ENCODE results near the gene IP6K2. TPM values are rescaled to one million over a fixed set of nuclear protein-coding genes. Genes with fewer than 3 reads are reported as not detected.

IP6K2 gene
- total and polyA plus RNA-seq, 2 donors from 2014 or later, result 69.4 to 112 TPM

DNA sequence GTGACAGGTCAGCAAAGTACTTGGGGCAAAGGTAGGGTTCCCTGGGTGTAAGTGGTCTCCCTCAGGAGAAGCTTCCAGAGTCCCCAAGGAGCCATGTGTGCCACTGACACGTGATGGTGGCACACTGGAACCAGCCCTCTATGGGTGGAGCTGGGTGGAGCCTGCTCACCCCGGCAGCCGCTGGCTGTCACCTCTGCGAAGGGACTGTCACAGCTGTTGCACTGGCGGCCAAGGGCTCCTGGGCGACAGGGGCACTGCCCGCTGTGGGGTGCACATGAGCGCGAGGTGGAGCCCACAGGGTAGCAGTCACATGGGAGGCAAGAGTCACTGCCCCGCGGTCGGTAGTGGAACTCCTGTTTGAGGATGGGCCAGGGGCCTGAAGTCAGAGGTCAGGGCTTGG, 66.3 kb downstream of the IP6K2 start:
- Histone ChIP-seq H3K4me1 (ENCODE audit: control insufficient read depth in 2 of 3, insufficient read depth in 2 of 3, low read depth in 1 of 3, low read length in 3 of 3) (peaks cover 0 to 3% (median 0%) of the 10 kb centered on the region in 3 donors), H3K36me3 (ENCODE audit: control insufficient read depth in 2 of 3, insufficient read depth in 3 of 3, low read length in 3 of 3) (no peaks in the 10 kb centered on the region), H3K9ac (ENCODE audit: low read length in 3 of 3) (no peak overlapping the region), H3K27me3 (ENCODE audit: control insufficient read depth, insufficient read depth, low read length) (no peaks in the 10 kb centered on the region), H3K27ac (ENCODE audit: low read depth in 2 of 2, low read length in 2 of 2) (no peak overlapping the region), H3K4me3 (ENCODE audit: low read length in 3 of 3) (no peak overlapping the region), H3K9me3 (ENCODE audit: control insufficient read depth in 2 of 3, insufficient read depth in 1 of 3, low read length in 3 of 3) (no peaks in the 10 kb centered on the region)
- no peak for FAIRE-seq
- no peak for DNase-seq
- no peak for TF ChIP-seq CTCF (IDR thresholded peaks at IDR 0.05; ENCODE audit: borderline replicate concordance, extremely low read depth, insufficient read depth)
- intact Hi-C loops (cut with DNase I), result no loop called here

DNA sequence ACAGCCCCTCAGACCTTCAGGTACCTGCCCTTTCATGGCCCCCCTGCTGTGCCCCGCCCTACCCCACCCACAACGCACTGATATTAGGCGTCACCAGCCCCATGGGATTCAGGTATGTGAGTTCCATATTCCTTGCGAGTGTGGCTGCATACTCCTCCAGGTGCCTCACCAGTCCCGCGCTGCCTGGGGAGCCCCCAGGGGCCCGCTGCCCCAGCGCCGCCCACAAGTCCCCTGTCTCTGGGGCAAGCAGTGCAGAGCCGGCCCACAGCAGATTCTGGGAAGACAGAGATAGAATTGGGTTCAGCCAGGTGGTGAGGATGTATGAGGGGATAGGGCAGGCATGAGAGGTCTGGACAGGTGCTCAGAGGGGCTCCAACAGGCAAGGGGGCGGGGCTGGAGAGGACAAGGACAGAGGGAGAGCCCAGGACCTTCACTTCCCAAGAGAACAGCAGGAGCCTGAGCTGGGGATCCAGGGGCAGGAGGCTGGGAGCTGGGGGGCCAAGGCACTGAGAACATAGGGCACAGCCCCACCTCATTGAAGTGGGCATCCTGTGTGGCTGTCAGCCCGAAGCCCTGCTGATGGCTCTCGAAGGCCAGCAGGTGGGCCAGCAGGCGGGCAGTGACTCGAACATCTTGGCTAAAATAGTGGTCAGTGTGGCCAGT, 68.7 kb downstream of the IP6K2 start:
- intact Hi-C loops (cut with DNase I), result no loop called here
- Histone ChIP-seq H3K9ac (ENCODE audit: low read length in 3 of 3) (no peak overlapping the region), H3K4me1 (ENCODE audit: control insufficient read depth in 2 of 3, insufficient read depth in 2 of 3, low read depth in 1 of 3, low read length in 3 of 3) (no peaks in the 10 kb centered on the region), H3K9me3 (ENCODE audit: control insufficient read depth in 2 of 3, insufficient read depth in 1 of 3, low read length in 3 of 3) (no peaks in the 10 kb centered on the region), H3K4me3 (ENCODE audit: low read length in 3 of 3) (no peak overlapping the region), H3K27me3 (ENCODE audit: control insufficient read depth, insufficient read depth, low read length) (no peaks in the 10 kb centered on the region), H3K27ac (ENCODE audit: low read depth in 2 of 2, low read length in 2 of 2) (no peak overlapping the region), H3K36me3 (ENCODE audit: control insufficient read depth in 2 of 3, insufficient read depth in 3 of 3, low read length in 3 of 3) (no peaks in the 10 kb centered on the region)
- no peak for TF ChIP-seq CTCF (IDR thresholded peaks at IDR 0.05; ENCODE audit: borderline replicate concordance, extremely low read depth, insufficient read depth)
- FAIRE-seq (no peak), DNase-seq (no peak)

DNA sequence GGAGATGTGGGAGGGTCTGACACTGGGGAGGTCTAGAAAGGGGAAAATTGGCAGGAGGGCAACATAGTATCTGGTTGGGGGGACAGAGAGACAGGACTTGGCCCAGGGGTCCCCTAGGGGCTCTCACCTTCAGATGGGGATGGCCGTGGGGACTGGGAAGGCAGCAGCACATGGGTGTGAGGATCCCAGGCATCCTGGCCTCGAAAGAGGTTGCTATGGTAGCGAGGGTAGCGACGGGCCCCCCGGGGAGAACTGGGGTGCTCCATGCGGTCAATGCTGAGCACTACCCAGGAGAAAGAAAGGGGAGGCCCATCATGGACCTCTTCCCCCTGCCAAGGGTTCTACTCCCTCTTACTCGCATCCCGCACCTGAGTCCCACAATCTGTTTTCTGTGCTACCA, 69.3 kb downstream of the IP6K2 start:
- Histone ChIP-seq H3K4me3 (ENCODE audit: low read length in 3 of 3) (no peak overlapping the region), H3K9ac (ENCODE audit: low read length in 3 of 3) (no peak overlapping the region), H3K36me3 (ENCODE audit: control insufficient read depth in 2 of 3, insufficient read depth in 3 of 3, low read length in 3 of 3) (no peaks in the 10 kb centered on the region), H3K4me1 (ENCODE audit: control insufficient read depth in 2 of 3, insufficient read depth in 2 of 3, low read depth in 1 of 3, low read length in 3 of 3) (no peaks in the 10 kb centered on the region), H3K9me3 (ENCODE audit: control insufficient read depth in 2 of 3, insufficient read depth in 1 of 3, low read length in 3 of 3) (no peaks in the 10 kb centered on the region), H3K27me3 (ENCODE audit: control insufficient read depth, insufficient read depth, low read length) (no peaks in the 10 kb centered on the region), H3K27ac (ENCODE audit: low read depth in 2 of 2, low read length in 2 of 2) (no peak overlapping the region)
- intact Hi-C loops (cut with DNase I), result no loop called here
- FAIRE-seq (no peak), DNase-seq (no peak)
- no peak for TF ChIP-seq CTCF (IDR thresholded peaks at IDR 0.05; ENCODE audit: borderline replicate concordance, extremely low read depth, insufficient read depth)

Measured in kidney (tissue), 14 donors.